Subcutaneous adipose tissue (tissue), 4 donors: ENCODE results near the gene ADAD1. TPM values are rescaled to one million over a fixed set of nuclear protein-coding genes. Genes with fewer than 3 reads are reported as not detected.

Experiments used
- CTCF ChIP-seq: fragments of 450-650 bp; IDR thresholded peaks from one replicate; pipeline ENCODE4 v1.5.1; 2016; ENCODE audit warnings: low read depth, mild to moderate bottlenecking, control low read depth, antibody characterized with exemption, moderate library complexity
- total RNA-seq, 4 donors: library from RNA; depleted of rRNA; stranded (reverse); fragments of >200 nt; gene quantifications; one replicate each; pipeline ENCODE4 v1.1.0, GENCODE V29; 2016

Gene ADAD1
- under 1 TPM in 1 of 4 donors, not detected in 3; 0.88 TPM for total RNA-seq

- no peak for TF ChIP-seq CTCF
Observed at GRCh38 chr4:122378711-122379110, at the start of gene ADAD1. Gene ADAD1 (plus strand): TSS chr4:122379011. CDS start chr4:122380070, 1,059 bp downstream.

- no peak for TF ChIP-seq CTCF
Observed at GRCh38 chr4:122329876-122330565, 48.8 kb upstream of the ADAD1 start.

DNA sequence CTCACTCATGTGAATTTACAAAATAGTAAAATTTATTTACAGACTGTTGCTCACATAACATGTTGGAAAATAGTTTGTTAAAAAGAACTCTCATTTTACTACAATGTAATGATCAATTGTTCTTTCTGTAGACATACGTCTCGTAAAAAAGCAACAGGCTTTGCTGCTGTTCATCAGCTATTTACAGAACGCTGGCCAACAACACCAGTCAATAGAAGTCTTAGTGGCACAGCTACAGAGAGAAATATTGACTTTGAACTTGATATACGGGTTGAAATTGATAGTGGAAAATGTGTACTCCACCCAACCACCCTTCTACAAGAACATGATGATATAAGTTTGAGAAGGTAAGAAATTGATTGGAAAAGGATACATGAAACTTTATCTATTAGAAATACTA, 47.6 kb upstream of the ADAD1 start:
- no peak for TF ChIP-seq CTCF

GRCh38 chr4:122334828-122335227, 44.0 kb upstream of the ADAD1 start:
- TF ChIP-seq CTCF, result no peak

- no peak for TF ChIP-seq CTCF
Observed at GRCh38 chr4:122341886-122342285, 36.9 kb upstream of the ADAD1 start.

GRCh38 chr4:122346036-122346435, 32.8 kb upstream of the ADAD1 start:
- no peak for TF ChIP-seq CTCF

GRCh38 chr4:122346503-122346902, 32.3 kb upstream of the ADAD1 start:
- no peak for TF ChIP-seq CTCF
